K562 (cell line): ENCODE measurements around the gene SERTAD4. TPM values are rescaled to one million over a fixed set of nuclear protein-coding genes. Genes with fewer than 3 reads are reported as not detected.

ENCODE experiments used
- ATF1 ChIP-seq, 2 experiments: fragments of 450-650 bp in 1 of 2; IDR thresholded peaks; 2 replicates each; pipeline ENCODE4 v1.6.1; 2016; ENCODE audit warnings: missing compliant biosample characterization in 1 of 2, missing genetic modification characterization in 1 of 2
- ATF3 ChIP-seq, 2 experiments: fragments of 450-650 bp in 1 of 2; sonication (generic) in 1 of 2; formaldehyde crosslinking in 1 of 2; IDR thresholded peaks in 1 of 2; conservative IDR thresholded peaks in 1 of 2; 2 replicates each; pipeline versions ENCODE4 v1.6.1 to v1.8.1; 2016 to 2023; ENCODE audit warnings: mild to moderate bottlenecking in 2 of 2, moderate library complexity in 2 of 2, inconsistent platforms in 1 of 2, missing genetic modification reagents in 1 of 2
- ATF7 ChIP-seq: fragments of 450-650 bp; IDR thresholded peaks from 2 replicates; pipeline ENCODE4 v1.7.1; 2014; ENCODE audit warnings: mild to moderate bottlenecking, moderate library complexity
- CREB3L1 ChIP-seq: fragments of 450-650 bp; IDR thresholded peaks from 2 replicates; pipeline ENCODE4 v1.6.1; 2014; ENCODE audit warnings: low read depth, mild to moderate bottlenecking, moderate library complexity, borderline replicate concordance
- NR2C1 ChIP-seq, 2 experiments: fragments of 450-650 bp; IDR thresholded peaks; 2 replicates each; pipeline ENCODE4 v1.6.1; 2017; ENCODE audit warnings: mild to moderate bottlenecking in 2 of 2, antibody characterized with exemption in 1 of 2, inconsistent platforms in 1 of 2, missing compliant biosample characterization in 1 of 2, missing genetic modification characterization in 1 of 2
- NR4A1 ChIP-seq, 2 experiments: fragments of 250-450 bp in 1 of 2; fragments of 450-650 bp in 1 of 2; sonication (Bioruptor Pico) in 1 of 2; IDR thresholded peaks; 2 replicates each; pipeline versions ENCODE4 v1.4.0 to v1.6.1; 2016 to 2020; ENCODE audit warnings: mild to moderate bottlenecking in 2 of 2, missing compliant biosample characterization in 1 of 2, missing genetic modification characterization in 1 of 2, moderate library complexity in 1 of 2
- PBX2 ChIP-seq, 2 experiments: IDR thresholded peaks in 1 of 2; conservative IDR thresholded peaks in 1 of 2; 2 replicates each; pipeline ENCODE4 v1.6.1; 2016; ENCODE audit warnings: low read depth in 2 of 2, mild to moderate bottlenecking in 1 of 2, missing compliant biosample characterization in 1 of 2, missing genetic modification characterization in 1 of 2, moderate library complexity in 1 of 2
- SETDB1 ChIP-seq: IDR thresholded peaks from one replicate; pipeline ENCODE4 v1.6.1; 2012; ENCODE audit warnings: low read length, control low read depth, inconsistent platforms
- SMC3 ChIP-seq: conservative IDR thresholded peaks from 2 replicates; pipeline ENCODE4 v1.6.1; 2011; ENCODE audit warnings: low read depth, low read length, improper control_type of control experiment; ENCODE audit not compliant: insufficient read depth
- SPI1 ChIP-seq: IDR thresholded peaks from 2 replicates; pipeline ENCODE4 v1.6.1; 2011; ENCODE audit warnings: low read depth, low read length, control low read depth, borderline replicate concordance
- TAF9B ChIP-seq: fragments of 450-650 bp; IDR thresholded peaks from 2 replicates; pipeline ENCODE4 v1.6.1; 2018; ENCODE audit warnings: mild to moderate bottlenecking; ENCODE audit not compliant: partially characterized antibody
- ZNF143 ChIP-seq: sonication (generic); formaldehyde crosslinking; IDR thresholded peaks from 2 replicates; pipeline ENCODE4 v1.9.0; 2022; ENCODE audit warnings: mild to moderate bottlenecking, missing genetic modification reagents
- ZNF217 ChIP-seq: sonication (generic); formaldehyde crosslinking; IDR thresholded peaks from 2 replicates; pipeline ENCODE4 v1.8.0; 2022; ENCODE audit warnings: mild to moderate bottlenecking, missing genetic modification reagents
- ZNF609 ChIP-seq: sonication (generic); formaldehyde crosslinking; IDR thresholded peaks from 2 replicates; pipeline ENCODE4 v1.8.1; 2023; ENCODE audit warnings: missing genetic modification reagents, mild to moderate bottlenecking, borderline replicate concordance
- polyA plus RNA-seq, 8 experiments: library from polyadenylated mRNA; depleted of rRNA in 4 of 8; stranded (reverse) in 5 of 8; unstranded in 3 of 8; fragments of >200 nt; fragmentation: Nextera tagmentation in 2 of 8; fragmentation: Illumina TruSeq in 1 of 8; extraction: Ambion mirVana in 2 of 8; extraction: Trizol in 1 of 8; gene quantifications; 2 replicates each; pipeline versions ENCODE4 v1.2.1 to v1.2.3, GENCODE V29; 2011 to 2014; ENCODE audit warnings: inconsistent platforms in 1 of 8, missing spikeins in 1 of 8
- total RNA-seq, 7 experiments: library from RNA; depleted of rRNA in 6 of 7; stranded (reverse); fragments of >200 nt in 6 of 7; fragmentation: Illumina TruSeq in 2 of 7; extraction: Trizol in 2 of 7; gene quantifications; 2 replicates each; pipeline versions ENCODE4 v1.2.1 to v1.2.3, GENCODE V29; 2011 to 2021; ENCODE audit warnings: low replicate concordance in 1 of 7

Gene SERTAD4
- total and polyA plus RNA-seq, 9 of the 15 experiments (the other 6 are each of a cell fraction or from before 2014, with no cell fraction given) = not detected

GRCh38 chr1:210236386-210236839 is 3.8 kb downstream of the SERTAD4 start (continued):
- no peak for TF ChIP-seq NR2C1 (IDR thresholded peaks at IDR 0.05)
- TF ChIP-seq NR2C1 (tag; IDR thresholded peaks at IDR 0.05) = no peak
- no peak for TF ChIP-seq PBX2 (CRISPR knock-in tag; IDR thresholded peaks at IDR 0.05; ENCODE audit: low read depth)
- TF ChIP-seq PBX2 (tag; conservative IDR thresholded peaks at IDR 0.05; ENCODE audit: low read depth) = peak; percentile 86
- TF ChIP-seq ATF1 (CRISPR knock-in tag; IDR thresholded peaks at IDR 0.05) = no peak
- TF ChIP-seq ATF1 (tag; IDR thresholded peaks at IDR 0.05) = peak; percentile 73
- TF ChIP-seq SETDB1 = no peak
- no peak for TF ChIP-seq ZNF217 (CRISPR knock-in tag)
- TF ChIP-seq ZNF143 (CRISPR knock-in tag) = no peak
- TF ChIP-seq NR4A1 (CRISPR knock-in tag; IDR thresholded peaks at IDR 0.05) = no peak
- TF ChIP-seq NR4A1 (tag; IDR thresholded peaks at IDR 0.05) = no peak
- TF ChIP-seq ATF3 (IDR thresholded peaks at IDR 0.05) = 0 out of 2 replicates have a peak, but pooled peaks have one; percentile 34
- TF ChIP-seq ATF3 (CRISPR knock-in tag; conservative IDR thresholded peaks at IDR 0.05) = no peak
- TF ChIP-seq SPI1 = no peak
- TF ChIP-seq ATF7 = peak; percentile 69; the same call in 1 of the 2 replicates
- TF ChIP-seq ZNF609 = no peak
- no peak for TF ChIP-seq CREB3L1
- TF ChIP-seq TAF9B = no peak
- TF ChIP-seq SMC3 = no peak
